Left lung (tissue), 10 donors: ENCODE results near the gene FABP1. TPM values are rescaled to one million over a fixed set of nuclear protein-coding genes. Genes with fewer than 3 reads are reported as not detected.

Source experiments
- ATAC-seq: fragments of 200-7000 bp; cut with Tn5 transposase; one replicate; pipeline ENCODE4 v1.9.1; 2020; ENCODE audit warnings: moderate library complexity
- DNase-seq, 4 donors: peaks; one replicate each; pipeline ENCODE4 v3.0.0-alpha.2; 2013 to 2020
- H3K27ac ChIP-seq, 2 donors: fragments of 200-600 bp; sonication (generic) in 1 of 2; one replicate each; pipeline versions ENCODE4 v1.5.0 to v1.8.0; 2020 to 2021
- H3K27me3 ChIP-seq, 2 donors: fragments of 200-600 bp; sonication (generic) in 1 of 2; one replicate each; pipeline versions ENCODE4 v1.5.0 to v1.8.0; 2020 to 2021
- H3K36me3 ChIP-seq, 2 donors: fragments of 200-600 bp; sonication (generic) in 1 of 2; one replicate each; pipeline versions ENCODE4 v1.5.0 to v1.8.0; 2020 to 2021
- H3K4me1 ChIP-seq, 2 donors: fragments of 200-600 bp; one replicate each; pipeline ENCODE4 v1.8.0; 2021
- H3K4me3 ChIP-seq, 2 donors: fragments of 200-600 bp; sonication (generic) in 1 of 2; one replicate each; pipeline versions ENCODE4 v1.5.0 to v1.8.0; 2020 to 2021; ENCODE audit warnings: mild to moderate bottlenecking in 1 of 2
- H3K9me3 ChIP-seq, 2 donors: fragments of 200-600 bp; sonication (generic) in 1 of 2; one replicate each; pipeline versions ENCODE4 v1.5.0 to v1.8.0; 2020 to 2021
- CTCF ChIP-seq, 2 donors: fragments of 200-600 bp; sonication (generic) in 1 of 2; IDR thresholded peaks; one replicate each; pipeline versions ENCODE4 v1.5.0 to v1.8.0; 2021; ENCODE audit warnings: antibody characterized with exemption in 2 of 2
- intact Hi-C, 2 donors: fragments of 100-400 bp; cut with DNase I; formaldehyde crosslinking; loops; one replicate each; pipeline versions ENCODE4 v1.11.2 to v1.14.2; 2022
- polyA plus RNA-seq, 6 donors: library from polyadenylated mRNA; unstranded; fragments of 120-200 nt; gene quantifications; one replicate each; pipeline ENCODE4 v1.2.1, GENCODE V29; 2013; ENCODE audit not compliant: insufficient read length in 6 of 6
- total RNA-seq, 2 donors: library from RNA; stranded (reverse); fragmentation: NEBNext Ultra II Directional; extraction: Animal tissue kit (Norgen Biotek cat#: 25700); gene quantifications; one replicate each; pipeline ENCODE4 v1.2.1, GENCODE V29; 2021
- donor health status: DM: no; HTN: yes; CAD: no.
- donor health status: DM: no; HTN: no; CAD: no.

FABP1 gene
- total and polyA plus RNA-seq, 8 donors, result 0.13 to 2.5 (median 1.4) TPM; not detected in 5

- H3K4me3 ChIP-seq, result no peak overlapping the region
- intact Hi-C loops, result no loop called here
- H3K9me3 ChIP-seq, result no peaks in the 10 kb centered on the region
- no peak overlapping the region for H3K27ac ChIP-seq
- no peak for DNase-seq
- peaks cover 0 to 7% of the 10 kb centered on the region in 2 donors for H3K27me3 ChIP-seq
- H3K4me1 ChIP-seq, result no peaks in the 10 kb centered on the region
- no peak for ATAC-seq
- no peak for TF ChIP-seq CTCF (IDR thresholded peaks at IDR 0.05)
- H3K36me3 ChIP-seq, result no peaks in the 10 kb centered on the region
Measured at GRCh38 chr2:88131999-88132368, 4.1 kb upstream of the FABP1 start.

GRCh38 chr2:88131201-88131998 is 3.5 kb upstream of the FABP1 start:
- no peak for TF ChIP-seq CTCF (IDR thresholded peaks at IDR 0.05)
- H3K27ac ChIP-seq, result no peak overlapping the region
- DNase-seq, result no peak

GRCh38 chr2:88129313-88129959 is 1.6 kb upstream of the FABP1 start:
- H3K27ac ChIP-seq, result no peak overlapping the region
- no peaks in the 10 kb centered on the region for H3K36me3 ChIP-seq
- no peak for TF ChIP-seq CTCF (IDR thresholded peaks at IDR 0.05)
- no peaks in the 10 kb centered on the region for H3K4me1 ChIP-seq
- intact Hi-C loops, result no loop called here
- ATAC-seq (no peak), DNase-seq (no peak)
- H3K4me3 ChIP-seq, result no peak overlapping the region
- no peaks in the 10 kb centered on the region for H3K9me3 ChIP-seq
- H3K27me3 ChIP-seq, result peaks cover 0 to 8% of the 10 kb centered on the region in 2 donors

More at GRCh38 chr2:88131201-88131998, 3.5 kb upstream of the FABP1 start:
- H3K36me3 ChIP-seq, result no peaks in the 10 kb centered on the region
- intact Hi-C loops, result no loop called here
- no peak overlapping the region for H3K4me3 ChIP-seq
- H3K27me3 ChIP-seq, result peaks cover 0 to 11% of the 10 kb centered on the region in 2 donors
- no peaks in the 10 kb centered on the region for H3K4me1 ChIP-seq
- no peaks in the 10 kb centered on the region for H3K9me3 ChIP-seq
- peak; percentile 26 for ATAC-seq

- no peak overlapping the region for H3K27ac ChIP-seq
- H3K4me1 ChIP-seq, result no peaks in the 10 kb centered on the region
- peaks cover 0 to 13% of the 10 kb centered on the region in 2 donors for H3K27me3 ChIP-seq
- TF ChIP-seq CTCF (IDR thresholded peaks at IDR 0.05), result no peak
- no peaks in the 10 kb centered on the region for H3K9me3 ChIP-seq
- intact Hi-C loops, result no loop called here
- H3K4me3 ChIP-seq, result no peak overlapping the region
- no peak for DNase-seq
- H3K36me3 ChIP-seq, result no peaks in the 10 kb centered on the region
- ATAC-seq, result no peak
Measured at GRCh38 chr2:88128654-88129312, 921 bp upstream of the FABP1 start.

GRCh38 chr2:88127638-88127887 is 299 bp downstream of the FABP1 start:
- peaks cover 0 to 14% of the 10 kb centered on the region in 2 donors for H3K27me3 ChIP-seq
- ATAC-seq (no peak), DNase-seq (no peak)
- intact Hi-C loops, result no loop called here
- no peak overlapping the region for H3K4me3 ChIP-seq
- H3K36me3 ChIP-seq, result no peaks in the 10 kb centered on the region
- H3K9me3 ChIP-seq, result no peaks in the 10 kb centered on the region
- no peak for TF ChIP-seq CTCF (IDR thresholded peaks at IDR 0.05)
- H3K27ac ChIP-seq, result no peak overlapping the region
- no peaks in the 10 kb centered on the region for H3K4me1 ChIP-seq
